ENCODE results near the gene RBP2.

GRCh38 chr3:139418144-139418543, 58.2 kb downstream of the RBP2 start:
- TF ChIP-seq TAF1 (IDR thresholded peaks at IDR 0.05; ENCODE audit: low read depth) (no peak), TEAD4 (IDR thresholded peaks at IDR 0.05) (no peak), REST (IDR thresholded peaks at IDR 0.05; ENCODE audit: low read depth) (no peak)

Data from Ishikawa (cell line).